Neural progenitor cell (in vitro differentiated cells): ENCODE data around the gene KIRREL3.
A peak's percentile ranks its signal among the peaks of the same experiment; 100 is the strongest.

Source experiments
- CTCF ChIP-seq: fragments of 200-600 bp; sonication (generic); IDR thresholded peaks from 2 replicates; pipeline ENCODE4 v1.5.1; 2017; ENCODE audit warnings: antibody characterized with exemption, mild to moderate bottlenecking
- EZH2 ChIP-seq: fragments of 200-600 bp; sonication (generic); IDR thresholded peaks from 2 replicates; pipeline ENCODE4 v1.6.1; 2017; ENCODE audit warnings: antibody characterized with exemption, mild to moderate bottlenecking, moderate library complexity
- EZH2phosphoT487 ChIP-seq: fragments of 200-600 bp; sonication (generic); IDR thresholded peaks from 2 replicates; pipeline ENCODE4 v1.6.1; 2017; ENCODE audit warnings: antibody characterized with exemption

GRCh38 chr11:126790550-126791081 lies 210.0 kb downstream of the KIRREL3 start:
- TF ChIP-seq CTCF (peak; percentile 31), EZH2phosphoT487 (no peak), EZH2 (no peak)
